NOMO-1 treated with dmso at 0.1 percent for 144 hours (cell line): ENCODE data around the gene BARHL2.

Experiments used
- DNase-seq: peaks from one replicate; lab custom pipeline; 2025; ENCODE audit not compliant: unreplicated experiment; lab: John Stamatoyannopoulos, UW

BARHL2 gene

DNA sequence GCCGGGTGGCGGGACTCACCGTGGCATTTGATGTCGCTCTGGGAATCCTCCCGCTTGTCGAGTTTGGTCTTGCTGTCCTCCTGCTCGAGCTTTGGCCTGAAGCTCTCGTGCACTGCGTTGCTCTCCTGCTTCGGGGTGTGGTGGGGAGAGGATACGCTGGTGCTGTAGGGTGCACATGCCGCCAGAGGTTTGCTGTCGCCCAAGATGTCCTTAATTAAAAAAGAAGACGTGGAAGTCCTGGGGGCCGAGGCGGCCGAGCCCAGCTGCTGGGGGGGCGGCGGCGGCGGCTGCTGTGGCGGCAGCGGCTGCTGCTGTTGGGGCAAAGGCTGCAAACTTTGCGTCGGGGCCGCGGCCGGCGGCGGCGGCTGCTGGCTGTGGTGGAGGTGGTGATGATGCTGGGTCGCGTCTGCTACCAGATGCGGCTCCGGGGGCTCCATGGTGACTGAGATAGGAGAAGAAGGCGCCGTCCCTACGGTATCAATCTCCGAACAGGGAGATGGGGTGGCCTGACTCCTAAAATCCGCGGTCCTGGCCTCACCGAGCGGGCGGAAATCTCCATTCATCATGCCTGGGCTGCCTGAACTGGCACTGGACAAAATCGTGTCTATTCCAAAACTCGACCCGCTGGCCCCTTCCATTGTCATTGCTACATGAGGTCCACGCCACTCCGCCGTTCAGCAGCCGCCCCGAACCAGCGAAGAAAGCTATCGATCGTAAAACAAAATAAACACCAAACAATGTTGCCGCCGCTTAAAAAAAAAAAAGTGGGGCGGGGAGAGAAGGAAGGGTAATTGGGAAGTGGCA is at the start of gene BARHL2:
TSS of gene BARHL2 (minus strand) at position 751 of the 804 bp plus-strand sequence. CDS start at position 644, 107 bp downstream.
- DNase-seq, result no peak

GRCh38 chr1:90763930-90764329 is 46.8 kb upstream of the BARHL2 start:
- DNase-seq, result no peak

DNA sequence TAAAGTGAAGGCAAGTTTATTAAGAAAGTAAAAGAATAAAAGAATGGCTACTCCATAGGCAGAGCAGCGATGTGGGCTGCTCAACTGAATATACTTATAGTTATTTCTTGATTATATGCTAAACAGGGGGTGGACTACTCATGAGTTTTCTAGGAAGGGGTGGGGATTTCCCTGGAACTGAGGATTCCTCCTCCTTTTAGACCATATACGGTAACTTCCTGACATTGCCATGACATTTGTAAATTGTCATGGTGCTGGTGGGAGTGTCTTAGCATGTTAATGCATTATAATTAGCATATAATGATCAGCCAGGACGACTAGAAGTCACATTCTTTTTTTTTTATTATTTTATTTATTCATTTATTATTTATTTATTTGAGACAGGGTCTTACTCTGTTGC is 46.4 kb upstream of the BARHL2 start:
- no peak for DNase-seq

DNA sequence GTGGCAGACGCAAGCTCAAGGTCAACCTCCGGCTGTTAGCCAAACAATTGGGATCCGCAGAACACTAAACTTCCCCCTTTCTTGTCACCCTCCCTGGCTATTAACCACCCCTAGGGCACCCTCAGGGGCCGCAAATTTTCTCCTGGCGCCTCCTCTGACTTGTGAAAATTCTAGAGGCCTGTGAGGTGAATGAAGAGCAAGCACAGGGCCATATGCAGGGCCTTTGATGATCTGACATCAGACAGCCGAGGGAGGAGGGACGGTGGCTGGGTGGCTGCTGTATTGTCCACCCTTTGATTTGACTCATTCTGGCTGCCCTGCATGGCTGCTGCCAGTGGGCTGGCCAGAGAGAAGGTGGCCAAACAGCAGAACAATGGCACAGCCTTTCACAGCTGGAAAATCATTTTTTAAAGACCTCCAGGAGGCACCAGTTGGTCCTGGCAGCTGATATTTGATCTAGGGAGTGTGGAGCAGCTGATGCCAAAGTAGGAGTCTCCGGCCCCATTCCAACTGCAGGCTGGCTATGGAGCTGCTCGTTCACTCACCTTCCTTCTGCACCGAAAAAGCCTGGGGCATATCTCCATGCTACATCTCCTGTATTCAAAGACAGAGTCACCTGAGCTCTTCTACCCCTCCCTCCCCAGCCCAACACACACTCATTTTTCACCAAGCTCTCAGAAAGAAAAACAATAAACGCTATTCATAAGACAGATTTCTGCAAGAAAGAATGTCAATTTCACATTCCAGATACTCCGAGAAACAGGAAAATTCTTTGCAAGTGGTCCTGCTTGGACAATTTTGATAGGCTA is 44.9 kb upstream of the BARHL2 start:
- no peak for DNase-seq

DNA sequence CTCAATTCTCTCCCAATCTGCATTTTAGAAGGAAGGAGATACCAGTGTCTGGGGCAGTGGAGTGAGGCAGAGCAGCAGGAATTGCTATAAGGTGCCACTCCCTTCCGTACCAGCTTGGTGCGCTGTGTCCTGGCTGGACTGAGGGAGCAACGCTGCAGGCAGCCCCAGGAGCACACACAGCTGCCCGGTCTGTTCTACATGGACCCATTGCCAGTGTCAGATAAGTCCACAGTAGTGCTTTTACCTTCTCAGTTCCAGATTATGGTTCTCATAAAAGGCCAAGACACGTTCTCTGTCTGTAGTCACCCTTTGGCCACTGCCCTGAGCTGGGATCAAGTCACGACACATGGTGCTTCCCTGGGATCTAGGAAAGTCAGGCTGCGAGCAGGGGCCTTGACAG is 44.1 kb upstream of the BARHL2 start:
- no peak for DNase-seq

DNA sequence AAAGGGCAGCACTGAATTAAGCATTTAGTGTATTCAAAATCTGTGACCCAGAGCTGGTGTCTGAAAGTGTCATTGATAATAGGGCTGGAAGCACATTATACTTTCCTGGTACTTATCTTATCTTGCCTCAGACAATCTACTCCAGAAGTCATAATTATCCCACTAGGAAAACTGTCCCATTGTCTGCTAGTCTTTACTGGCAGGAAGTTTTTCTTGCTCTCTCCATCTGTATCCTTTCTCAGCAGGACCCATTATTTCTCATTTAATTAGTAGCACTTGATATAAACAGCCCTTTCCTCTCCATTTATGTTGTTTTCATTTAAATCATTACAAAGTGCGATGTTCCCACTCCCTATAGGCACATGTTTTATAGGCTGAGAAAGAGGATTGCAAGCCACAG is 36.5 kb upstream of the BARHL2 start:
- no peak for DNase-seq

DNA sequence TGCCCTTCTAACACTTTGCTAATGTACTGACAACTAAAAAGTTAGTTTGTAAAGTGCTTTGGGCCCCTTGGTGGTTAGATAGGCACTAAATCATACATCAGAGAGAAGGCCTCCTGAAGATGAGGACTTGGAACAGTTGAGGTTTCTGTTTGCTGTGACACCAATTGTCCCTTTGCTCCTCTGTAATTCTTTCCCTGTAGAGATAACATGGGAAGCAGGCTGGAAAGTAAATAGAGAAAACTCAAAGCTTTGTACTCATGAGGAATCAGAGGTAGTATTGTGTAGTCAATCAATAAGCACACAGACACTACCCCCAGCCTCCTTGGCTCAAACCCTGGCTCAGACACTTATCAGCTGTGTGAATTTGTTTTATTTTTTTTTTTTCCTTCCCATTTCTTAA is 31.6 kb upstream of the BARHL2 start:
- DNase-seq, result no peak

DNA sequence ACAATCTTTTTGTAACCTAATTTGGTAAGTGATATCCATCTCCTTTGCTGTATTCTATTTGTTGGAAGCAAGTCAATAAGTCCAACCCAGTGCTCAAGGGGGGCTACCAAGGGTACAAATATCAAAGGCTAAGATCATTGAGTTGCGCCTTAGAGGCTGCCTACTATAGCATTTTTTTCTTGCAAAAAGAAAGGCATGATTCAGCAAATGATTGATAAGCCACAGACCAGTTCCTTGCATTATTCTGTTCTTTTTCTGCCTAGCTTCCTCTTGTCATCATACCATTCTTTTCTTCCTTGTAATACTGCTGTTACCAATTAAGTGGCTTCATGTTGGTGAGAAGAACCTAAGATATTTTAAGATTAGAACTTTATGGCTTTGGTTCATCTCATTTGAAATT is 29.8 kb upstream of the BARHL2 start:
- DNase-seq, result no peak

GRCh38 chr1:90745972-90746371 is 28.9 kb upstream of the BARHL2 start:
- DNase-seq, result no peak

GRCh38 chr1:90732136-90732535 is 15.0 kb upstream of the BARHL2 start:
- DNase-seq, result no peak

DNA sequence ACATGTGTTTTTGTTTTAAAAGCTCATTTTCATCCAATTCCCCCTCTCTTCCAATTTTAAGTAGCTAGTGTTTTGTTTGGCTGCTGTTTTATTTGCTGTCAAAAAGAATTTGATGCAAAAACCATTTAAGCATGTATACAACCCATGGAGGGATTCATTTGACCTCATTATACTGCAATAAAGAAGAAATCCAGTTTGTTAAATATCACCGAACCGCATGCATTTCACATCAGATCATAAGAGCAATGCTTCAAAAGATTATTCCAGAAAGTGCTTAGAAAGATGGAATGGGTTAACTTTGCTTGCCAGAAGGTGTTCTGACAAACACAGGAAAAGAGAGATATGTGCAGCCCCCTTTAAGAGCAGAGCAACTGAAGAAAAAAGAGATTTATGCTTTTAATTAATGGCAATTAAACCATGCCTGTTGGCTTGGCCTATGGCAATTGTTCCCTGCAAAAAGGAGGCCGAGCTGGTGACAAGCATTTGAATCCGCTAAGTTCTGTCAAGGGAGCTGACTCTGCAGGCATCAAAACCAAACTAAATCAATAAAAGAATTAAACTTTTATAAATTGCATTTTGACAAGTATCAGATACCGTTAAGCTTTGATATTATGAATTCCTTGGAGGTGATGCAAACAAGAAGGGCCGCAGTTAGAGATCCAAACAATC is 14.4 kb upstream of the BARHL2 start:
- no peak for DNase-seq

GRCh38 chr1:90730243-90731022 is 13.3 kb upstream of the BARHL2 start:
- DNase-seq, result peak; percentile 9

DNA sequence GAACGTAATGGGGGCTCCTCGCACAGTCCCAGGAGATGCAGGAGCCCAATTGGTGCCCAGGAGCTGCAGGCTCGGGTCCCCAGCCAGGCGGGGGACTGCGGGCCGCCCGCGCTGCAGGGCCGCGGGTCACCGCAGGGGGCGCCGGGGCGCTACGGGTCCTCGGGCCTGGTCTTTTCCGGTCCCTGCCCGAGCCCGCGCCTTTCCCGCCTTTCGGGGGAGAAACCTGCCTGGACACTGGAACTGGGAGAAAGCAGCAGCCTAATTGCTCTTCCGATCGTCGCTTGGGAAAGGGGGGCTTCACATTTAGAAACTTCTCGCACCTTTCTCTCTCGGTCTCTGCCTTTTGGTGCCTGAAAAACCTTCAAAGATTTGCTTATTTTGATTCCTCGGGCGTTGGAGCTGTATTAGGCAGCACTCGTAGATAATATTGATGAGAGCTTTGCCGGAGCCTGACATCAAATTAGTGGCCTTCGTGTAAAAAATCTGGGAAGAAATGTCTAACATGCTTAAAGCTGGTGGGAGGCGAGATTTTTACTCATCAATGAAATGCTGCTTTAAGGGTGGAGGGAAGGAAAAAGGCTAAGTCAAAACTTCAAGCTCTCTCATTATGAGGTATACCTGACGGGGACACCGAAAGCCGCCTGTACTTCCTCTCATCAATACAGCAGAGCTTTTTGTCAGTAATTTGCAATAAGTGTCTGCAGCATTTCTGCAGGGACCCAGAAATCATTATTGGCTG is 12.6 kb upstream of the BARHL2 start:
- DNase-seq, result no peak

DNA sequence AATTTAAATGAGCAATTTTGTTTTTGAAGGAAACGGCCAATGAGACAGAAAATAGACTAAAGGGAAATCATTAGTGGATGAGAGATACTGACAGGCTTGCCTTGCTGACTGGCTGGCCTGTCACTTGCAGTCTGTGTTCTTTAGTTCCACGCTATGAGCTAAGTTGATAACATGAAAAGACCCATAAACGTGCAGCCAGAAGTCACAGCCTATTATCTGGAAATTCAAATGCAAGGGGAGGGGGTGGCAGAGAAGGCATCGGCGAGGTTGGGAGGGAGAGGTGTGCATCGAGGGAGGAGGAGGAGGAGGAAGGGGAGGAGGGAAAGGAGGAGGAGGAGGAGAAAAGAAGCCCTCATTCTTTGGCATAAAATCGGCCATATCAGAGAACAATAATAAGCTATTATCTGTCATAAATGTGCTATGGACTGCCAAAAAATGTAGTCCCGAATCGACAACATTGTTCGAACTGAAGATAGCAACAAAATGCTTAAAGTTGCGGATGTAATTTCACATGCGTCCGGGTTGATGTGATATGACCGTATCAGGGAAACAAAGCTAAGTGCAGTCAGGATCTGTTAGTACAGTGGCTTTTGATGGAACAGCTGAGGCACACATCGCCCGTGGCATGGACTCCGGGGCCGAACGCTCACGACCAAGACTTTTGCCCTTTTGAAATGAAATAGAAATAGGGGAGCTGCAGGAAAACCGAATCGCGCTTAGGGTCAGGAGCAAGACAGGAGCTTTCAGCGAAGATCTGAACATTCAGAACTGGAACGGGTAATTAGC is 11.6 kb upstream of the BARHL2 start:
- no peak for DNase-seq

- no peak for DNase-seq
These were observed 10.9 kb upstream of the BARHL2 start for GRCh38 chr1:90727917-90728501.

DNA sequence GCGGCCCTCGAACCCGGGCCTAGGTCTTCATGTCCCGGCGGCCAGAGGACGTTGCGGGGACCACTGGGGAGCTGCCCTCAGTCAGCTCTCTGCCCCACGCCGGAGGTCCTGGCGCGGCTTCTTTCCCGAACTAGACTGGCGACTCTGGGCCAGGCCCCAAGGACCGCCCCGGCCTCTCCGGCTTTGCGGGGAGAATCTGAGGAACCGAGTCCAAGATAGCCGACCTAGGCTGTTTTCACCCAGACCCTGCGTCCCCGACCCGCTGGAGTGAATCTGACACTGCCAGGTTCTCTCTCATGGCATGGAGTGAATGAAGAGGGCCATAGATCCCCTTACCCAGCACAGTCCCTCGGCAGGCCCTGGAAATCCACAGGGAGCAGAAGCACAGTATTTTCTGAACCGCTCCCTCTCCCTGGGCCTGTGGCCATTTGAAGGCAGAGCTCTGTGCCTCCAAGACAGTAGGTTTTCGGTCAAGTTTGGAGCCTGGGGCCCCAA is 9.9 kb upstream of the BARHL2 start:
- DNase-seq, result no peak

DNA sequence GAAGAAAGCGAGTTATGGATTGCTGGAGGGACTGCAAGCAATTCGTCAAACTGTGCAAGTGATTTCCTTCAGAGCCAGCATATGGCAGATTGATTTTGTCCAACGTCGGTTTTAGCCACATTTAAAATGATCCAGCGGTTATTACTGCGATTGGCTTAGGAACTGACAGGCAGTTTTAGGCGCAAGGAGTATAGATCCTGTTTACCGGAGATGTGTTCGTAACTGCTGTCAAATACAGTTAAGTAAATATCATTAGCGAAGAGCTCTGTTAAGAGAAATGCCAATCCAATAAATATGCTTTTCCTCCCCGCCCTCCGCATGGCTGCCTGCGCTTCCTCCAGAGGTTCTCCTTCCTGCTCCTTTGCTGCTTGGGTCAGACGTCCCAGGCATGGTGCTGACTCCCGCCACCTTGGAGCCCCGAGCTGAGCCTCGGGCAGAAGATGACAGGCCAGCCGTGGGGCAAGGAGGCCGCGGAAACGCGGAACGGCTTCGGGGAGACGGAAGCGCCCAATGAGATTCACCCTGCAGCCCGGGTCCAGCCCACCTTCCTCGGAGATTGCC is 9.4 kb upstream of the BARHL2 start:
- DNase-seq, result no peak

- DNase-seq, result no peak
These were observed 8.7 kb upstream of the BARHL2 start for GRCh38 chr1:90725657-90726424.
